Fibroblast of lung (primary cell): Measurements from ENCODE around the gene TPSD1.

Source experiments
- CTCF ChIP-seq, 2 donors: IDR thresholded peaks in 1 of 2; conservative IDR thresholded peaks in 1 of 2; 1 replicate in 1 of 2; 2 replicates in 1 of 2; pipeline ENCODE4 v1.5.1; 2011 to 2012; ENCODE audit warnings: low read length in 2 of 2, control low read depth in 1 of 2, inconsistent platforms in 1 of 2, low read depth in 1 of 2, mild to moderate bottlenecking in 1 of 2
- EZH2 ChIP-seq: IDR thresholded peaks from 2 replicates; pipeline ENCODE4 v1.5.1; 2012; ENCODE audit warnings: low read length, control low read depth, mild to moderate bottlenecking; ENCODE audit errors: missing control alignments

- no peak for TF ChIP-seq CTCF (conservative IDR thresholded peaks at IDR 0.05 in 1 of 2, IDR thresholded peaks at IDR 0.05 in 1 of 2; ENCODE audit: low read depth in 1 of 2, low read length in 2 of 2)
- TF ChIP-seq EZH2, result no peak
Measured at GRCh38 chr16:1213796-1214372, 42.0 kb upstream of the TPSD1 start.
